ENCODE measurements around the gene PDCD7. TPM values are rescaled to one million over a fixed set of nuclear protein-coding genes. Genes with fewer than 3 reads are reported as not detected.

The PDCD7 gene
- total RNA-seq, 1 experiment from 2014 or later: 9.5 TPM

DNA sequence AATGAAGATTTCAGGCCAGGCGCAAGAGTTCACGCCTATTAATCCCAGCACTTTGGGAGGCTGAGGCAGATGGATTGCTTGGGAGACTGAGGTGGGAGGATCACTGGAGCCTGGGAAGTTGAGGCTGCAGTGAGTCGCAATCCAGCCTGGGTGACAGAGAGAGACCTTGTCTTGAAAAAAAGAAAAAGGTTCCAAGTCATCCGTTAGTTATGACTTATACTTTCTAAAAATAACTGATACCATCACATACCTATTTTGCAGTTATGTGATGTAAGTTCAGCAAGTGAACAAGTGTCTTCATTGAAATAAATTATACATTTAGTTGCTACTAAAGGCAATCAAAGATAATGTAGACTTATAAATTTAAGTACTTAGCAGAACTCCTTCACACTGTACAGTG, 29.4 kb upstream of the PDCD7 start:
- Histone ChIP-seq H3K4me1 (ENCODE audit: insufficient read depth, low read length) (no peaks in the 10 kb centered on the region), H3K9me2 (replicated peaks; ENCODE audit: low read length) (no peaks in the 10 kb centered on the region), H3K27ac (ENCODE audit: low read length) (no peak overlapping the region), H3K4me2 (ENCODE audit: low read length) (no peak overlapping the region), H3K79me2 (ENCODE audit: low read length) (no peaks in the 10 kb centered on the region), H4K20me1 (ENCODE audit: low read length) (no peaks in the 10 kb centered on the region), H3K27me3 (ENCODE audit: low read length) (no peaks in the 10 kb centered on the region), H3F3A (ENCODE audit: low read length, unreplicated experiment) (no peaks in the 10 kb centered on the region), H3K4me3 (ENCODE audit: low read length) (no peak overlapping the region), H3K9me3 (ENCODE audit: low read length) (no peaks in the 10 kb centered on the region), H2AFZ (ENCODE audit: low read length) (no peak overlapping the region), H3K36me3 (ENCODE audit: low read depth, low read length) (peaks cover 4% of the 10 kb centered on the region; the same call in 1 of the 2 replicates), H3K9ac (ENCODE audit: low read length) (no peak overlapping the region)
- ChIA-PET CTCF (no interaction called here), POLR2A (ENCODE audit: unreplicated experiment) (no interaction called here)
- intact Hi-C loops (cut with micrococcal nuclease): no loop called here
- ATAC-seq: no peak
- BruUV-seq (replicated peaks): no TSS peak
- no peak for DNase-seq
- TF ChIP-seq EZH2 (IDR thresholded peaks at IDR 0.05; ENCODE audit: low read length, unreplicated experiment) (no peak), EZH2phosphoT487 (IDR thresholded peaks at IDR 0.05; ENCODE audit: borderline replicate concordance, low read length) (no peak)
- TF ChIP-seq, protein P1, sequence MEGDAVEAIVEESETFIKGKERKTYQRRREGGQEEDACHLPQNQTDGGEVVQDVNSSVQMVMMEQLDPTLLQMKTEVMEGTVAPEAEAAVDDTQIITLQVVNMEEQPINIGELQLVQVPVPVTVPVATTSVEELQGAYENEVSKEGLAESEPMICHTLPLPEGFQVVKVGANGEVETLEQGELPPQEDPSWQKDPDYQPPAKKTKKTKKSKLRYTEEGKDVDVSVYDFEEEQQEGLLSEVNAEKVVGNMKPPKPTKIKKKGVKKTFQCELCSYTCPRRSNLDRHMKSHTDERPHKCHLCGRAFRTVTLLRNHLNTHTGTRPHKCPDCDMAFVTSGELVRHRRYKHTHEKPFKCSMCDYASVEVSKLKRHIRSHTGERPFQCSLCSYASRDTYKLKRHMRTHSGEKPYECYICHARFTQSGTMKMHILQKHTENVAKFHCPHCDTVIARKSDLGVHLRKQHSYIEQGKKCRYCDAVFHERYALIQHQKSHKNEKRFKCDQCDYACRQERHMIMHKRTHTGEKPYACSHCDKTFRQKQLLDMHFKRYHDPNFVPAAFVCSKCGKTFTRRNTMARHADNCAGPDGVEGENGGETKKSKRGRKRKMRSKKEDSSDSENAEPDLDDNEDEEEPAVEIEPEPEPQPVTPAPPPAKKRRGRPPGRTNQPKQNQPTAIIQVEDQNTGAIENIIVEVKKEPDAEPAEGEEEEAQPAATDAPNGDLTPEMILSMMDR (conservative IDR thresholded peaks at IDR 0.05; ENCODE audit: low read depth, low read length): no peak

DNA sequence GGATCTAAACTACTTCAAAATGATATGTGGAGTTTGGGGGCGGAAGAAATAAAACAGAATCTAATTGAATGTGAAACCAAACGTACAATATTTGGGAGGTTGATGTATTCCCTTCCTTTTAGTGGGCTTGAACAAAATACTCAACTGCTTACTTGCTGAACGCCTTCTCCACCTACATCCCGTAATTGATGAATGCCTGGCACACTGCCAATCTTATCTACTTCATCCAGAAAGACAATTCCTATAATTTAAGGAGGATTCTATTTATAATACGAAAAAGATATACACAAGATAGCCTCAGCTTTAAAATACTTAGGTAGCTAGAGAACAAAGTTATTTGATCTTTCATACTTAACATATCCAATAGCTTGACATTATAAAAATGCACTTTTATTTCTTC, 23.1 kb upstream of the PDCD7 start:
- intact Hi-C loops (cut with micrococcal nuclease): no loop called here
- DNase-seq (no peak), ATAC-seq (no peak)
- H3K4me1 ChIP-seq (ENCODE audit: insufficient read depth, low read length): no peaks in the 10 kb centered on the region
- no peaks in the 10 kb centered on the region for H3F3A ChIP-seq (ENCODE audit: low read length, unreplicated experiment)
- no peaks in the 10 kb centered on the region for H4K20me1 ChIP-seq (ENCODE audit: low read length)
- no peak overlapping the region for H3K4me2 ChIP-seq (ENCODE audit: low read length)
- no peak for TF ChIP-seq EZH2phosphoT487 (IDR thresholded peaks at IDR 0.05; ENCODE audit: borderline replicate concordance, low read length)
- no peak for TF ChIP-seq EZH2 (IDR thresholded peaks at IDR 0.05; ENCODE audit: low read length, unreplicated experiment)
- TF ChIP-seq, protein P1 (conservative IDR thresholded peaks at IDR 0.05; ENCODE audit: low read depth, low read length): no peak
- no peaks in the 10 kb centered on the region for H3K9me2 ChIP-seq (replicated peaks; ENCODE audit: low read length)
- no peaks in the 10 kb centered on the region for H3K9me3 ChIP-seq (ENCODE audit: low read length)
- H2AFZ ChIP-seq (ENCODE audit: low read length): no peak overlapping the region
- no peak overlapping the region for H3K9ac ChIP-seq (ENCODE audit: low read length)
- no TSS peak for BruUV-seq (replicated peaks)
- ChIA-PET POLR2A (ENCODE audit: unreplicated experiment) (no interaction called here), CTCF (no interaction called here)
- no peak overlapping the region for H3K27ac ChIP-seq (ENCODE audit: low read length)
- H3K27me3 ChIP-seq (ENCODE audit: low read length): no peaks in the 10 kb centered on the region
- H3K4me3 ChIP-seq (ENCODE audit: low read length): no peak overlapping the region
- peaks cover 13% of the 10 kb centered on the region for H3K36me3 ChIP-seq (ENCODE audit: low read depth, low read length)
- no peaks in the 10 kb centered on the region for H3K79me2 ChIP-seq (ENCODE audit: low read length)

DNA sequence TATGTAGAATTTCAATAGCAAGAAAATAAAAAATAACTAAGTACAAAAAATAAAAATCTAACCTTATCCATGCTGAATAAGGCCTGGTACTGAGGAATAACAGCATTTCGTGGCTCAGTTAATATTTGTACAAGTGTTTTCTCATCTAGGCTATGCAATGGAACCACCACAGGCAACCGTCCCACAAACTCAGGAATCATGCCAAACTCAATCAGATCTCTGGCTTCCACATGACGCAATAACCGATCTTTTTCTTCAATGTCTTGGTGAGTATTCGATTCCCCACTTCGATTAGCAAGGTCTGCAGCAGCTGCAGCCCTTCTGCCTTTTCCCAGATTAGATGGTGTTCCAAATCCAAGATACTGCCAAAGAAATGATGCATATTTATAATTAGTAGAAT, 21.1 kb upstream of the PDCD7 start:
- ChIA-PET CTCF (no interaction called here), POLR2A (ENCODE audit: unreplicated experiment) (no interaction called here)
- H3K9me3 ChIP-seq (ENCODE audit: low read length): no peaks in the 10 kb centered on the region
- no peak overlapping the region for H2AFZ ChIP-seq (ENCODE audit: low read length)
- H3K79me2 ChIP-seq (ENCODE audit: low read length): no peaks in the 10 kb centered on the region
- no peaks in the 10 kb centered on the region for H3K9me2 ChIP-seq (replicated peaks; ENCODE audit: low read length)
- intact Hi-C loops (cut with micrococcal nuclease): no loop called here
- TF ChIP-seq EZH2 (IDR thresholded peaks at IDR 0.05; ENCODE audit: low read length, unreplicated experiment) (no peak), EZH2phosphoT487 (IDR thresholded peaks at IDR 0.05; ENCODE audit: borderline replicate concordance, low read length) (no peak)
- TF ChIP-seq, protein P1 (conservative IDR thresholded peaks at IDR 0.05; ENCODE audit: low read depth, low read length): no peak
- H4K20me1 ChIP-seq (ENCODE audit: low read length): no peaks in the 10 kb centered on the region
- H3K27ac ChIP-seq (ENCODE audit: low read length): no peak overlapping the region
- BruUV-seq (replicated peaks): no TSS peak
- no peaks in the 10 kb centered on the region for H3F3A ChIP-seq (ENCODE audit: low read length, unreplicated experiment)
- no peak overlapping the region for H3K4me2 ChIP-seq (ENCODE audit: low read length)
- H3K27me3 ChIP-seq (ENCODE audit: low read length): no peaks in the 10 kb centered on the region
- no peak for ATAC-seq
- DNase-seq: no peak
- H3K4me1 ChIP-seq (ENCODE audit: insufficient read depth, low read length): no peaks in the 10 kb centered on the region
- H3K4me3 ChIP-seq (ENCODE audit: low read length): no peak overlapping the region
- peaks cover 13% of the 10 kb centered on the region for H3K36me3 ChIP-seq (ENCODE audit: low read depth, low read length)
- no peak overlapping the region for H3K9ac ChIP-seq (ENCODE audit: low read length)
